Astrocyte (in vitro differentiated cells and primary cell): ENCODE results near the gene CUL1. TPM values are rescaled to one million over a fixed set of nuclear protein-coding genes. Genes with fewer than 3 reads are reported as not detected.
A peak's percentile ranks its signal among the peaks of the same experiment; 100 is the strongest.

Experiments used
- DNase-seq: peaks from one replicate; pipeline ENCODE4 v3.0.0-alpha.2; 2010; ENCODE audit warnings: low read depth
- FAIRE-seq: peaks from 2 replicates; lab custom pipeline; 2011; peaks lifted over from hg19 to GRCh38; lab: Jason Lieb, UNC
- H2AFZ ChIP-seq: 2 replicates; pipeline ENCODE4 v1.6.0; 2012; ENCODE audit warnings: low read depth, low read length, inconsistent platforms
- H3K27ac ChIP-seq: 2 replicates; pipeline ENCODE4 v1.5.1; 2011; ENCODE audit warnings: low read depth, low read length, inconsistent platforms
- H3K27me3 ChIP-seq: 2 replicates; pipeline ENCODE4 v1.6.0; 2011; ENCODE audit warnings: low read length, inconsistent platforms; ENCODE audit not compliant: insufficient read depth
- H3K36me3 ChIP-seq: 2 replicates; pipeline ENCODE4 v1.5.1; 2011; ENCODE audit warnings: low read length, inconsistent platforms; ENCODE audit not compliant: insufficient read depth
- H3K4me1 ChIP-seq: 2 replicates; pipeline ENCODE4 v1.5.1; 2011; ENCODE audit warnings: low read length, inconsistent platforms; ENCODE audit not compliant: insufficient read depth
- H3K4me2 ChIP-seq: 2 replicates; pipeline ENCODE4 v1.6.0; 2012; ENCODE audit warnings: low read length, inconsistent platforms
- H3K4me3 ChIP-seq: 2 replicates; pipeline ENCODE4 v1.5.1; 2011; ENCODE audit warnings: low read depth, mild to moderate bottlenecking, low read length, inconsistent platforms; ENCODE audit not compliant: insufficient read depth
- H3K79me2 ChIP-seq: 2 replicates; pipeline ENCODE4 v1.6.0; 2012; ENCODE audit warnings: mild to moderate bottlenecking, low read length, inconsistent platforms; ENCODE audit not compliant: insufficient read depth
- H3K9ac ChIP-seq: 2 replicates; pipeline ENCODE4 v1.6.0; 2012; ENCODE audit warnings: mild to moderate bottlenecking, low read length, inconsistent platforms
- H3K9me3 ChIP-seq: 2 replicates; pipeline ENCODE4 v1.5.1; 2012; ENCODE audit warnings: low read depth, mild to moderate bottlenecking, low read length, inconsistent platforms; ENCODE audit not compliant: insufficient read depth
- H4K20me1 ChIP-seq: 2 replicates; pipeline ENCODE4 v1.6.0; 2012; ENCODE audit warnings: low read length, inconsistent platforms; ENCODE audit not compliant: insufficient read depth
- H3K27ac Mint-ChIP-seq: one replicate; pipeline ENCODE4 v1.8.0; 2021; ENCODE audit warnings: mild to moderate bottlenecking, mixed read lengths; ENCODE audit not compliant: unreplicated experiment
- H3K27me3 Mint-ChIP-seq: one replicate; pipeline ENCODE4 v1.8.0; 2021; ENCODE audit warnings: low read depth, mixed read lengths; ENCODE audit not compliant: unreplicated experiment
- H3K36me3 Mint-ChIP-seq: one replicate; pipeline ENCODE4 v1.8.0; 2021; ENCODE audit warnings: low read depth, mixed read lengths; ENCODE audit not compliant: unreplicated experiment
- H3K4me1 Mint-ChIP-seq: one replicate; pipeline ENCODE4 v1.8.0; 2021; ENCODE audit warnings: low read depth, mixed read lengths; ENCODE audit not compliant: unreplicated experiment
- H3K4me3 Mint-ChIP-seq: one replicate; pipeline ENCODE4 v1.8.0; 2021; ENCODE audit warnings: mild to moderate bottlenecking, moderate library complexity, mixed read lengths; ENCODE audit not compliant: unreplicated experiment
- H3K9me3 Mint-ChIP-seq: one replicate; pipeline ENCODE4 v1.8.0; 2021; ENCODE audit warnings: mild to moderate bottlenecking, mixed read lengths; ENCODE audit not compliant: unreplicated experiment
- CTCF ChIP-seq: IDR thresholded peaks from 2 replicates; pipeline ENCODE4 v1.5.1; 2011; ENCODE audit warnings: low read depth, mild to moderate bottlenecking, inconsistent platforms, low read length, moderate library complexity; ENCODE audit not compliant: insufficient read depth
- EZH2 ChIP-seq: IDR thresholded peaks from 2 replicates; pipeline ENCODE4 v1.6.1; 2012; ENCODE audit warnings: mild to moderate bottlenecking, low read length, inconsistent platforms; ENCODE audit not compliant: insufficient read depth
- total RNA-seq: library from RNA; stranded (reverse); gene quantifications from 2 replicates; pipeline ENCODE4 v1.2.1, GENCODE V29; 2021

Gene CUL1
- total RNA-seq, 1 donor from 2014 or later, result 60.2 TPM

- Mint-ChIP-seq H3K27me3 (no peaks in the 10 kb centered on the region), H3K27ac (peak overlapping the region; percentile 66), H3K9me3 (no peaks in the 10 kb centered on the region), H3K36me3 (peaks cover under 1% of the 10 kb centered on the region), H3K4me3 (no peak overlapping the region), H3K4me1 (peaks cover 32% of the 10 kb centered on the region)
- Histone ChIP-seq H3K9me3 (no peaks in the 10 kb centered on the region), H3K9ac (peak overlapping the region; percentile 3), H3K79me2 (no peaks in the 10 kb centered on the region), H3K4me1 (no peaks in the 10 kb centered on the region), H2AFZ (no peak overlapping the region), H3K36me3 (peaks cover under 1% of the 10 kb centered on the region), H3K4me2 (peak overlapping the region; percentile 63), H3K27ac (peak overlapping the region; percentile 8), H3K4me3 (no peak overlapping the region), H4K20me1 (no peaks in the 10 kb centered on the region), H3K27me3 (no peaks in the 10 kb centered on the region)
- FAIRE-seq, result no peak
- TF ChIP-seq CTCF, result no peak
- no peak for TF ChIP-seq EZH2
- peak; percentile 49 for DNase-seq
These were observed 121.1 kb downstream of the CUL1 start for GRCh38 chr7:148819697-148820360.

- Histone ChIP-seq H3K4me1 (no peaks in the 10 kb centered on the region), H2AFZ (no peak overlapping the region), H3K79me2 (no peaks in the 10 kb centered on the region), H3K36me3 (peaks cover 2% of the 10 kb centered on the region), H3K9me3 (no peaks in the 10 kb centered on the region), H3K27ac (no peak overlapping the region), H3K27me3 (no peaks in the 10 kb centered on the region), H3K4me3 (no peak overlapping the region), H4K20me1 (no peaks in the 10 kb centered on the region), H3K4me2 (no peak overlapping the region), H3K9ac (no peak overlapping the region)
- Mint-ChIP-seq H3K4me3 (no peak overlapping the region), H3K36me3 (no peaks in the 10 kb centered on the region), H3K27ac (no peak overlapping the region), H3K4me1 (peaks cover 32% of the 10 kb centered on the region), H3K27me3 (no peaks in the 10 kb centered on the region), H3K9me3 (no peaks in the 10 kb centered on the region)
- no peak for FAIRE-seq
- DNase-seq, result no peak
- TF ChIP-seq CTCF (no peak), EZH2 (no peak)
These were observed 122.7 kb downstream of the CUL1 start for GRCh38 chr7:148821422-148821821.

DNA sequence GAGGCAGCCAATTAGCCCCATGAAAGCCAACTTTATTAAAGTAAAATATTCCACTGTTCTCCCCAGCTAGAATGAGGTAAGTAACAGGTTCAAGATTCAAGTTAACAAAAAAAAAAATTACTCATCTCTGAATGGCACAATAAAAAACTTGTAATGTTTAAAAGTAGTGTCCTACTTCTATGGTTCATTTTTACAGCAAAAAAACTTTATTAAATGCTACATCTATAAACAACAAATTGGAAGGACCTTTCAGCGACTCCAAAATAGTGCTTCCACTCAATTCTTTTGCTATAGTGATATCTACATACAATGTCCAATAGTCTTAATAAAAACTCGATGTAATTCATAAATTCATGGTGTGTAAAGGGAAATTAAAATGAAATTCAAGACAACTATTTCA, 126.2 kb downstream of the CUL1 start:
- Histone ChIP-seq H2AFZ (no peak overlapping the region), H3K4me2 (no peak overlapping the region), H3K79me2 (no peaks in the 10 kb centered on the region), H3K4me3 (no peak overlapping the region), H3K4me1 (no peaks in the 10 kb centered on the region), H3K36me3 (peaks cover 3% of the 10 kb centered on the region), H3K9me3 (no peaks in the 10 kb centered on the region), H3K27me3 (no peaks in the 10 kb centered on the region), H3K9ac (no peak overlapping the region), H3K27ac (no peak overlapping the region), H4K20me1 (no peaks in the 10 kb centered on the region)
- Mint-ChIP-seq H3K9me3 (no peaks in the 10 kb centered on the region), H3K36me3 (no peaks in the 10 kb centered on the region), H3K27ac (no peak overlapping the region), H3K27me3 (no peaks in the 10 kb centered on the region), H3K4me3 (no peak overlapping the region), H3K4me1 (peaks cover 9% of the 10 kb centered on the region)
- no peak for FAIRE-seq
- no peak for DNase-seq
- TF ChIP-seq CTCF, result no peak
- TF ChIP-seq EZH2, result no peak
